Keratinocyte (primary cell): Measurements from ENCODE around the gene STARD3.

Source experiments
- EZH2 ChIP-seq: IDR thresholded peaks from one replicate; pipeline ENCODE4 v1.6.1; 2012; ENCODE audit warnings: inconsistent platforms, mild to moderate bottlenecking, low read length, moderate library complexity
- TF ChIP-seq, protein P1 (sequence below), 3 experiments: IDR thresholded peaks in 1 of 3; conservative IDR thresholded peaks in 1 of 3; optimal IDR thresholded peaks in 1 of 3; 2 replicates in 2 of 3; 3 replicates in 1 of 3; pipeline versions ENCODE3 to v1.5.1; 2011; ENCODE audit warnings: low read length in 3 of 3, mild to moderate bottlenecking in 3 of 3, moderate library complexity in 2 of 3, control low read depth in 1 of 3, inconsistent platforms in 1 of 3; ENCODE audit not compliant: insufficient read depth in 2 of 3; ENCODE audit errors: extremely low read depth in 1 of 3

DNA sequence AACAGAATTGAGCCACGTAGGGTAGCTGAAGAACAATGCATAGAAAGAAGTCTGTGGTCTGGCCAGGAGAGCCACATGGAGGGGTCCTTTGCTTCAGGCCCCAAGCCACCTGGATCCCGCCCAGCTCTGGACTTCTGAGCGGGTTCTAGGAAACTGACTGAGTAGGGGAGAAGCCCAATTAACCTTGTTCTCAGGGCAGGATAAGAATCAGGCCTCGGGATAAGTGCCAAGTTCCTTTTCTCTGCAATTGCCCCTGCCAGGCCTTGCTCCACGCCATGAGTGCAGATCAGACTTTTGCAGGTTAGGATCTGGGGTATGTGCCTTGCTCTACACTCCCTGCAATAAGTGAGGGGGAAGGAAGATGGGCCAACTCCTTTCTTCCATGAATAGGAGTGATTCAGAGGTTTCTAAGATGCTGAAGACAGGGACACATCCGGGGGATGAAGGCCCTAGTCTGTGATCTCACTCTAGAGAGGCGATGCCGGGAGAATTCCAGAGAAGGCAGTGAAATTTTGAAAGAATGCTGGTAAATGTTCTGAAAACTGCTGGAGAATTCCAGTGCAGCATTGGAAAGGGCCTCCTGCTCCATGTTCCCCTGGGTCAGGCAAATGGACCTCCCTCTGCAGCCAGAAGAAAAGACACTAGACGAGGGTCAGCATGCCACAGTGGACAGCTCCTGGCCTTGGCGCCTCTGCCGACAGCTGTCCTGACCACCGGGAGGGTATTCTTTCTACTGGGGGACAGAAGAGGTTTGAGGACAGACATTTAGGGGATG, 35.0 kb upstream of the STARD3 start:
- TF ChIP-seq, protein P1, sequence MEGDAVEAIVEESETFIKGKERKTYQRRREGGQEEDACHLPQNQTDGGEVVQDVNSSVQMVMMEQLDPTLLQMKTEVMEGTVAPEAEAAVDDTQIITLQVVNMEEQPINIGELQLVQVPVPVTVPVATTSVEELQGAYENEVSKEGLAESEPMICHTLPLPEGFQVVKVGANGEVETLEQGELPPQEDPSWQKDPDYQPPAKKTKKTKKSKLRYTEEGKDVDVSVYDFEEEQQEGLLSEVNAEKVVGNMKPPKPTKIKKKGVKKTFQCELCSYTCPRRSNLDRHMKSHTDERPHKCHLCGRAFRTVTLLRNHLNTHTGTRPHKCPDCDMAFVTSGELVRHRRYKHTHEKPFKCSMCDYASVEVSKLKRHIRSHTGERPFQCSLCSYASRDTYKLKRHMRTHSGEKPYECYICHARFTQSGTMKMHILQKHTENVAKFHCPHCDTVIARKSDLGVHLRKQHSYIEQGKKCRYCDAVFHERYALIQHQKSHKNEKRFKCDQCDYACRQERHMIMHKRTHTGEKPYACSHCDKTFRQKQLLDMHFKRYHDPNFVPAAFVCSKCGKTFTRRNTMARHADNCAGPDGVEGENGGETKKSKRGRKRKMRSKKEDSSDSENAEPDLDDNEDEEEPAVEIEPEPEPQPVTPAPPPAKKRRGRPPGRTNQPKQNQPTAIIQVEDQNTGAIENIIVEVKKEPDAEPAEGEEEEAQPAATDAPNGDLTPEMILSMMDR (optimal IDR thresholded peaks at IDR 0.05 in 1 of 3, IDR thresholded peaks at IDR 0.05 in 1 of 3, conservative IDR thresholded peaks at IDR 0.05 in 1 of 3; ENCODE audit: extremely low read depth in 1 of 3, insufficient read depth in 2 of 3, low read length in 3 of 3), result no peak
- no peak for TF ChIP-seq EZH2
